ENCODE data around the gene STT3A.

GRCh38 chr11:125621995-125622394 lies 29.3 kb downstream of the STT3A start:
- TF ChIP-seq CTCF (IDR thresholded peaks at IDR 0.05; ENCODE audit: insufficient read depth, low read depth, low read length) (no peak), EZH2 (IDR thresholded peaks at IDR 0.05; ENCODE audit: insufficient read depth, low read length) (no peak)

Data from astrocyte (in vitro differentiated cells and primary cell).